Upper lobe of left lung (tissue), 4 donors: Measurements from ENCODE around the gene MAVS.

Experiments used
- CTCF ChIP-seq, 6 experiments: fragments of 450-650 bp in 4 of 6; fragments of 200-600 bp in 2 of 6; sonication (generic) in 2 of 6; IDR thresholded peaks; one replicate each; pipeline ENCODE4 v1.5.1; 2016 to 2019; ENCODE audit warnings: antibody characterized with exemption in 6 of 6
- POLR2A ChIP-seq, 4 donors: fragments of 450-650 bp; IDR thresholded peaks; one replicate each; pipeline ENCODE4 v1.5.1; 2016 to 2017; ENCODE audit warnings: antibody characterized with exemption in 4 of 4, mild to moderate bottlenecking in 2 of 4
- POLR2AphosphoS5 ChIP-seq, 2 donors: sonication (generic); formaldehyde crosslinking; IDR thresholded peaks; one replicate each; pipeline ENCODE4 v1.5.1; 2017; ENCODE audit warnings: antibody characterized with exemption in 2 of 2

- TF ChIP-seq POLR2A (IDR thresholded peaks at IDR 0.05) (no peak), POLR2AphosphoS5 (IDR thresholded peaks at IDR 0.05) (no peak), CTCF (IDR thresholded peaks at IDR 0.05) (no peak)
These were observed 26.9 kb downstream of the MAVS start for GRCh38 chr20:3873507-3873906.
